ENCODE data around the gene NCBP3.
A peak's percentile ranks its signal among the peaks of the same experiment; 100 is the strongest.

Gene NCBP3

DNA sequence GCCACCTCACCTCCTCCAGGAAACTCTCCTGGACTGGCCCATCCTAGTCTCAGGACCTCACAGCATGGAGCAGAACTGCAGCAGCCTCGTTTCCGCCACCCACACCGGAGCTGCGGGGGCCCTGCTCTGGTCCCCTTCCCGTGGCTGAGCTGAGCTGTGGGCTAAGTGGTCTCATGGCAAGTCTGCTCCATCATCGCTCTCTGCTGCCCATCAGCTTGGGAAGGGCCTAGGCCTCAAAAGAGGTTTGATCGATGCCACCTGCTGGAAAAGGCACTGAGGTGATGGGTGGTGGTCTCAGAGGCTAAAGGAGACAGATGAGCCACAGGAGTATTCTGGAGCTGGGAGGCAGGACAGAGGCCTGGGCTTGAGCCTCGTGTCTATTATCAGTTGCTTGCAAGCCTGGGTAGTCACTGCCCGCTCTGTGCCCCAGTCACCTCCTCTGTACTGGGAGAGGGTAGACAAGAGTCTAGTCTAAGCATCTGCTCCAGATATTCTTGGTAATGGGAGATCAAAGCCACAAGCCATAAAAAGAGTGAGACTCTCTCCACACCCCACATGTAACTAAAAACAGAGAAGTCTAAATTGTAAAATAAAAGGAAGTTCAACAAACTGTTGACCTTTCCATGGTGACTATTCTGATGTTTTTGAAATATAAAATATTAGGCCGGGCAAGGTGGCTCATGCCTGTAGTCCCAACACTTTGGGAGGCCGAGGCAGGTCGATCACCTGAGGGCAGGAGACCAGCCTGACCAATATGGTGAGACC lies 46.7 kb downstream of the NCBP3 start:
- Mint-ChIP-seq H3K27ac (no peak overlapping the region), H3K9me3 (no peaks in the 10 kb centered on the region), H3K4me3 (no peak overlapping the region), H3K4me1 (peaks cover 21% of the 10 kb centered on the region), H3K27me3 (ENCODE audit: low read depth) (no peaks in the 10 kb centered on the region), H3K36me3 (ENCODE audit: low read depth) (peaks cover 5% of the 10 kb centered on the region)
- TF ChIP-seq, protein P1, sequence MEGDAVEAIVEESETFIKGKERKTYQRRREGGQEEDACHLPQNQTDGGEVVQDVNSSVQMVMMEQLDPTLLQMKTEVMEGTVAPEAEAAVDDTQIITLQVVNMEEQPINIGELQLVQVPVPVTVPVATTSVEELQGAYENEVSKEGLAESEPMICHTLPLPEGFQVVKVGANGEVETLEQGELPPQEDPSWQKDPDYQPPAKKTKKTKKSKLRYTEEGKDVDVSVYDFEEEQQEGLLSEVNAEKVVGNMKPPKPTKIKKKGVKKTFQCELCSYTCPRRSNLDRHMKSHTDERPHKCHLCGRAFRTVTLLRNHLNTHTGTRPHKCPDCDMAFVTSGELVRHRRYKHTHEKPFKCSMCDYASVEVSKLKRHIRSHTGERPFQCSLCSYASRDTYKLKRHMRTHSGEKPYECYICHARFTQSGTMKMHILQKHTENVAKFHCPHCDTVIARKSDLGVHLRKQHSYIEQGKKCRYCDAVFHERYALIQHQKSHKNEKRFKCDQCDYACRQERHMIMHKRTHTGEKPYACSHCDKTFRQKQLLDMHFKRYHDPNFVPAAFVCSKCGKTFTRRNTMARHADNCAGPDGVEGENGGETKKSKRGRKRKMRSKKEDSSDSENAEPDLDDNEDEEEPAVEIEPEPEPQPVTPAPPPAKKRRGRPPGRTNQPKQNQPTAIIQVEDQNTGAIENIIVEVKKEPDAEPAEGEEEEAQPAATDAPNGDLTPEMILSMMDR (IDR thresholded peaks at IDR 0.05; ENCODE audit: unreplicated experiment in 3 of 3) = no peak

DNA sequence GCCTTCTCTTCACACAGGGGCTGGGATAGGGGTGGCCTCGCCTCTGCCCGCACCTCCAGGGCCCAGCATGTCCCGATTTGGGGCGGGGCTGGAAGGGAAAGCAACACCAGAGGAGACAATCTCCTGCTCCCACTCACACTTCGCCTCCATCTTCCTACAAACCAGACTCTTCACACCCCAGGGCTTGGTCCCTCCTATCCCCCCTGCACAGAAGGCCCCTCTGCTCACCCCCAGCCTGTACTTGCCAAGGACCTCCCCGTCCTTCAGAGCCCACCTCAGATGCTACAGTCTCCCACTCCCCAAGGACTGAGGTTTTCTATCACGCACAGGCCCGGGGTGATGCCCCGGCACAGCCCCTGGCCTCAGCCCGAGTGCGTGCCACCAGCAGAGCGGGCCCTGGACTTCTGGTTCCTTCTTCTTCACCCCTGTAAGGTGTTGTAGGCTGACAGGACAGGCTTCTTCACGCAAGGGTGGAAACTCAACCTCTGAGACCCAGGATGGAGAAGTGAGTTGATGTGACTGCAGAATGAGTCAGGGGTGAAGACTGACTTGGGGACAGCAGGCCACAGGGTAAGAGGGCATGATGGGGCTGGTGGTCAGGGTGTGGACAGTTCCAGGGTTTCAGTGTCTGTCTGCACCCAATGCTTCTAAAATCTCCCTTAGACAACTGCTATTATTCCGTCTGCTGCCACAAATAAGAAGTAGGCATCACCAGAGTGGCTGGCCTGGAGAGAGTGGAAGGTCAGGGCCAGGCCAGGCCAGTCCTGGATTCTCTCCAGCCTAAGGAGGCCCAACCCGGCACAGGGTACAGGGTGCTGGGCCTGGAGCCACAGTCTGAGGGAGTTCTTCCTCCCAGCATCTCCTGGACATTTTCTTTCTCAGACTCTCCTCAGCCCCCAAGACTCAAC lies 47.5 kb downstream of the NCBP3 start:
- no peaks in the 10 kb centered on the region for H3K27me3 Mint-ChIP-seq (ENCODE audit: low read depth)
- peaks cover 21% of the 10 kb centered on the region for H3K4me1 Mint-ChIP-seq
- no peak overlapping the region for H3K4me3 Mint-ChIP-seq

DNA sequence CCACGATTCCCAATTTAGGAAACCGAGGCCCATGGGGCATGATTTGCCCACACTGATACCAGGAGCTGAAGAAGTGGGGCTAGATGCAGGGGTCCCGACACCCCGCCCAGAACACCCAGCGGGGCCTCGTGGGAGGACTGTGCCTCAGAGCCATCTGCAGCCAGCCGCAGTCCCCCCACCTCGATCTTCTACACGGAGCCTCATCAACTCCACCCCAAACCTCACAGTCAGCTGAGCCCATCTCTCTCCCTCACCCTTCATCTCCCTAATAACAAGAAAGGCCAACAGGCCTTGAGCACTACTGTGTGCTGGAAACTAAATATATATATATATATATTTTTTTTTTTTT lies 49.2 kb downstream of the NCBP3 start:
- TF ChIP-seq, protein P1 (IDR thresholded peaks at IDR 0.05; ENCODE audit: unreplicated experiment in 3 of 3) = no peak

More for the DNA sequence above, 47.5 kb downstream of the NCBP3 start:
- TF ChIP-seq, protein P1 (IDR thresholded peaks at IDR 0.05; ENCODE audit: unreplicated experiment in 3 of 3) = no peak
- Mint-ChIP-seq H3K36me3 (ENCODE audit: low read depth) (peaks cover 5% of the 10 kb centered on the region), H3K27ac (no peak overlapping the region), H3K9me3 (no peaks in the 10 kb centered on the region)

DNA sequence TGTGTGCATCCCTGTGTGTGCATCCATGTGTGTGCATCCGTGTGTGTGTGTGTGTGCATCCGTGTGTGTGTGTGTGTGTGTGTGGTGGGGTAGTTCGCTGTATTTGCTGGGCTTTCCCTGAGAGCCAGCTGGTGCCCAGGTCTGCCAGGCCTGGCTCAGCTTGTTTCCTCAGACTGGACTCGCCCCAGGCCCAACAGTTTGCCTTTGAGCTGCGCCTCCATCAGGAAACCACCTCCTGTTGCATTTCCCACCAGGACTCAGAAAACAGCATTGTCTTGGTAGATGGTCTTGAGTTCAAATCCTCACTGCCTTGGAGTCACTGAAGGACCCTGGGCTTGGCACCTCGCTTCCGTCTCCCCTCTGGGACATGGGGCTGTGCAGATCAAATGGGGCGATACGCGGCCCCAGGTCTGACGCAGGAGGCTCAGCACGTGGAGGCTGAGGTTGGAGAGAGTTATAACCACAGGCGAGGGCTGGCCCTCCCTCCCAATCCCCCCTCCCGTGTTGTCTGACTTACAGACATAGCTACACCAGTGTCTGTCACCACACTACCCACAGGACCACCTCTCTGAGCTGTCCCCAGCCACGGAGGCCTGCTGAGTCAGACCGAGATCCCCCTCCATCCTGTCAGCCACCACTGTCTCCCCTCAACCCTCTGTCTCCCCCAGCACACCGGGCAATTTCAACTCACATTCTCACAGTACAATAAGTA lies 49.8 kb downstream of the NCBP3 start:
- Mint-ChIP-seq H3K27ac (no peak overlapping the region), H3K4me1 (peaks cover 10% of the 10 kb centered on the region), H3K27me3 (ENCODE audit: low read depth) (no peaks in the 10 kb centered on the region), H3K36me3 (ENCODE audit: low read depth) (no peaks in the 10 kb centered on the region), H3K9me3 (no peaks in the 10 kb centered on the region), H3K4me3 (no peak overlapping the region)
- TF ChIP-seq, protein P1 (IDR thresholded peaks at IDR 0.05; ENCODE audit: unreplicated experiment in 3 of 3) = no peak

More for the DNA sequence above, 49.2 kb downstream of the NCBP3 start:
- Mint-ChIP-seq H3K27ac (no peak overlapping the region), H3K36me3 (ENCODE audit: low read depth) (no peaks in the 10 kb centered on the region), H3K27me3 (ENCODE audit: low read depth) (no peaks in the 10 kb centered on the region), H3K9me3 (no peaks in the 10 kb centered on the region), H3K4me1 (peaks cover 10% of the 10 kb centered on the region), H3K4me3 (no peak overlapping the region)

DNA sequence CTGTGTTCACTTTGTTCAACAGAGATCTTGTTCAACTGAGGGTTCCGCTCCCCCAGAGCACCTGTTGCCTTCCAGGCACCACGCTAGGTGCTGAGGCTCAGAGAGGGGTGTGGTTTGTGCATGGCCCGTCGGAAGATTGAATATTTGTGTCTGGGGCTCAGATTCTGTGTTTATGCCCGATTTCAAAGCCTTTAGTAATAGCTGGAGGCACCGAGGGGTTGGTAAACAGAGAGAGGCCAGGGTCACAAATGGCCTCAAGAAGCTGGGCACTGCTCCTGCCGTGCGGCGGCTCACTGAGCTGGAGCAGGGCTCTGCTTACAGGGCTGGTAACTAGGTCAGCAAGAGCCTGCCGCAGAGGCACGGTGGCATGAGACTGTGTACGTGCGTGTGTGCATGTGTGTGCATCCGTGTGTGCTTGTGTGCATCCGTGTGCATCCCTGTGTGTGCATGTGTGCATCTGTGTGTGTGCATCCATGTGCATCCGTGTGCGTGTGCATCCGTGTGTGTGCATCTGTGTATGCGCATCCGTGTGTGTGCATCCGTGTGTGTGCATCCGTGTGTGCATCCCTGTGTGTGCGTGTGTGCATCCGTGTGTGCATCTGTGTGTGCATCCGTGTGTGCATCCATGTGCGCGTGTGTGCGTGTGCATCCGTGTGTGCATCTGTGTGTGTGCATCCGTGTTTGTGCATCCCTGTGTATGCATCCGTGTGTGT lies 50.5 kb downstream of the NCBP3 start:
- no peak overlapping the region for H3K4me3 Mint-ChIP-seq
- TF ChIP-seq, protein P1 (IDR thresholded peaks at IDR 0.05; ENCODE audit: unreplicated experiment in 3 of 3) = no peak
- H3K4me1 Mint-ChIP-seq = peaks cover 10% of the 10 kb centered on the region
- peak overlapping the region; percentile 48 to 77 (median 67) for H3K27ac Mint-ChIP-seq
- no peaks in the 10 kb centered on the region for H3K9me3 Mint-ChIP-seq
- H3K27me3 Mint-ChIP-seq (ENCODE audit: low read depth) = no peaks in the 10 kb centered on the region
- no peaks in the 10 kb centered on the region for H3K36me3 Mint-ChIP-seq (ENCODE audit: low read depth)
